ENCODE measurements around the gene PCYT1A. TPM values are rescaled to one million over a fixed set of nuclear protein-coding genes. Genes with fewer than 3 reads are reported as not detected.
"Not testable (repeated sequence)": the region's sequence is repeated elsewhere in the genome, so short reads cannot be mapped to it uniquely, and the experiment has no call there.

The PCYT1A gene
- total RNA-seq, 1 experiment from 2014 or later = 36.9 TPM

DNA sequence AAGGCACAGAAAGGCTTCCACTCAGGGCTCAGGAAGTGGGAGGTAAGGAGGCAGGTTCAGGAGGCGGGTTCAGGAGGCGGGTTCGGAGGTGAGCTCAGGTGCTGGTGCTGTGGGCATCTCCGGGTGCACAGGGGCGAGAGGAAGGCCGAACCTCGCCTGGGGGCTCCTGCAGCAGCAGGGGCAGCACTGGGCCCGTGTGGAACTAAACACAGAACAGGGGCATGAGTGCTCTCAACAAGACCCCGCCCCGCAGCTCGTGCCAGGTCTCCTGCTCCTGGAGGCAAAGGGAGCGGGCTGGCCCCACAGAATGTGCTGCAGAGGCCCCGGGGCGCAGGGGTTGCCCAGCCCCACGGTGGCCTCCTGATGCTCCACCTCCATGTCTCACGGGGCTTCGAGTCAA is 90.0 kb downstream of the PCYT1A start:
- no peak for DNase-seq (ENCODE audit: extremely low read depth, low read depth)

DNA sequence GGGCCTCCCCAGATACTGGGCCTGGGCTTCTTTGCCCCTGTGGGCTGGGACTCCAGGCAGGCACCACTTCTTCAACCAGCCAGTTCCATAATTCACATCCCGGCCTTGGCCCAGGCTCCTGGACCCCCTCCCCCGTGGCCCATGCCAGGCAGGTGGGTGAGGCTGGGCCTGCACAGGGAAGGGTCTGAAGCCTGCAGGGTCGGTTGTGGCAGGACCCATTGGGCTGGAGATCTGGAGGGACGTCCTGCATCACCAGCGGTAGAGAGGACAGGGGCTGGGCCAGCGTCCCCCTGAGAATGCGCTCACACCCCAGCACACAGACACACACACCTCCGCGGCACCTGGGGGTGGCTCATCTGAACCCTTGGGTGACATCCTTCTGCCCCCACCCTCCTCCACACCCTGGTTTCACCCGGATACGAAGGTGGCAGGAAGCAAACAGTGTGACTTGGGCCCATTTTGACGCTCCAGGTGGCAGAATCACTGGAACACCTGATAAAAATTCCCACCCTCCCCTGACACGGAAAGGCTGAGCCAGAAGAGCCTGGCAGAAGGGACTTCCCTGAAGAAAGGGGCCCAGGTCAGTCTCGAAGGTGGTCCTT is 91.8 kb downstream of the PCYT1A start:
- DNase-seq (ENCODE audit: extremely low read depth, low read depth) = no peak

DNA sequence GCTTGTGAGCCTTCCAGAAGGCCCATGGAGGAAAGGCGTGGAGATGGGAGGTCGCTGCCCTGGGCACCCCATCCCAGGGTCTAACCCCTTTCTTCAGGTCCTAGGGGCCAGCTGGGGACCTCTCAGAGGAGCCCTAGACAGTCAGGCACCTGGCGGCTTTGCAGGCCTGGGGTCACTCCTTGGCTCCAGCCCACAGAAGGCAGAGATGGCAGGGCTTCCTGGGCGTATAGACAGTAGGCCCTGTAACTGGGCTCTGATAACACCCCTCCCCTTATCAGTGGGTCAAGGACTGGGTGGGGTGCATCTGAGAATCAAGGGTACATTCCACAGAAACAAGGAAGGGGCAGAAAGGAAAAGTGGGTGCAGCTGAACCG is 93.0 kb downstream of the PCYT1A start:
- no peak for DNase-seq (ENCODE audit: extremely low read depth, low read depth)

DNA sequence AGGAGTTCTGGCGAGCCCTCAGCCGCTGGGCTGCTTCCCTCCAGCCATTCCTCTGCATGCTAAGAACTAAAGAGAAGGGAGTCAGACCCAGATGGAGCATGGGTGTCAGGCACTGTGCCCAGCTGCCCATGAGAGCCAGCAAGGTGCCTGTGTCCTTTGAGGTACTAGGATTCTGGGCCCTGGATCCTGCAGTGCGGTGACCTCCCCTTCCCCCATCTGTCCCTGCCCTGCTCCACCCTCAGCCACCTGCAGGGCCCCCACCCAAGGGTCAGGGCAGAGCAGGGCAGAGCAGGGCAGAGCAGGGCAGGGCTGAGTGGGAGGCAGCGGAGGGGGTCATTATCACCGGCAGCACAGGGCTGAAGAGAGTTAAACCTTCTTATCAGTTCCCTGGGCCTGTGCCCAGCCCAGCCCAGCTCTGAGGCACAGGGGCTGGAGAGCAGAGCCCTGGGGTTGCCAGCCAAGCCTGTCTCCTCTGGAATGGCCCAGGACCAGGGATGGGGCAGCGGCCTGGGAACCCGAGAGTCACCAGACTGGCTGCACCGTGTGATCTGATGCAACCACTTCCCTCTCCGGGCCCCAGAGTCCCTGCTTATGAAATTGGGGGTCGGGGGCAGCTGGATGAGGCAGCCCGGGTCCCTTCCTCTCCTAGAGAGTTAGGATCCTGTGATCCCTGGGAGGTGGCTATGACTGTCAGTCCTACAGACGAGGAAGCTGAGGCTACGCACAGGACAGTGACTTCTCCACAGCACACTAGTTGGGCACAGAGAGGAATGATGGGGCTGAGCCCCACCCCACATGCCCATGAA is 93.6 kb downstream of the PCYT1A start:
- no peak for DNase-seq (ENCODE audit: extremely low read depth, low read depth)

DNA sequence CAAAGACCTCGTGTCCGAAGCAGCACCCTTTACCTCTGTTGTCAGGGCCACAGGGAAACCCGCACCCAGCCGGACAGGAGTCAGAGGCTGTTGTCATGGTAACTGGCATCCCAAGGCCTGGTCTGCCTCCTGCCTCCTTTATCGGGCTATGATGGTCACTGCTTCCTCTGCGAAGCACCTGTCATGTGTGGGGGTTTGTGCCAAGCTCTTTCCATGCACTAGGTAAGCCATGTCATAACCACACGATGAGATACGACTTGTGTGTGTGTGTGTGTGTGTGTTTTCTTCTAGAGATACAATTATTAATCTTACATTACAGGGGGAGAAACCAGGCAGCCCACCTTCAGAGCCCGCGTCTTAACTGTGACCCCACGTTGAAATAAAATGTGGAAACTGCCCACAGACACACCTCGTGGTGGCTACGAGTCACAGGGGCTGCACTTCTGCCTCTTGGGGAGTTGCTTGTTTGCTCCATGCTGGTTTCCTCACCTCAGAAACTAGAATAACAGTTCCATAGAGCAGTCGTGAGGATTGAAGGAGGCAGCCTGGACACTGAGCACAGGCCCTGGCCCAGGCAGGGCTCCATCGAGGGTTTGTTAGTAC is 94.3 kb downstream of the PCYT1A start:
- DNase-seq (ENCODE audit: extremely low read depth, low read depth) = no peak

DNA sequence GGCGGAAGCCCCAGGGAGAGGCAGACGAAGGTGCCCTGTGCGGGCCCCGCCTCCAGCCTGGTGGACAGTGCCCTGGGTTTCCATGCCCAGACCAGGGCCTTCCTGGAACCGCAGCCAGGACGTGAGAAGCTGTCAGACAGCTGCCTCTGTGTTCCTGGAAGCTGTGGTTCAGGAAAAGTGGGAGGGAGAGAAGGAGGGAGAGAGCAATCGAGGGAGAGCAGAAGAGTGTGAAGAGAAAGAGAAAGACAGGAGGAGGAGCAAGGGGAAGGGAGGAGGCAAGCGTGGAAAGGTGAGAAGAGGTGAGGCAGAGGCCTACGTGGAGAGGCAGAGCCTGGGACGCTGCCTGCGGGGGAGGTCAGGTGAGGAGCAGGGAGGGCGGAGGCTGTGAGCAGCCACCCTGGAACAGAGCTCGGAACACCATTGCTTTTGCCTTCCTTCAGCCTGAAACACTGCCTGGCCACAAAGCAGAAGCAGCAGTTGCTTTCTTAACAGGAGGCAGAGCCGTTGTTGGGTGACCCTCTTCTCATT is 94.9 kb downstream of the PCYT1A start:
- no peak for DNase-seq (ENCODE audit: extremely low read depth, low read depth)

DNA sequence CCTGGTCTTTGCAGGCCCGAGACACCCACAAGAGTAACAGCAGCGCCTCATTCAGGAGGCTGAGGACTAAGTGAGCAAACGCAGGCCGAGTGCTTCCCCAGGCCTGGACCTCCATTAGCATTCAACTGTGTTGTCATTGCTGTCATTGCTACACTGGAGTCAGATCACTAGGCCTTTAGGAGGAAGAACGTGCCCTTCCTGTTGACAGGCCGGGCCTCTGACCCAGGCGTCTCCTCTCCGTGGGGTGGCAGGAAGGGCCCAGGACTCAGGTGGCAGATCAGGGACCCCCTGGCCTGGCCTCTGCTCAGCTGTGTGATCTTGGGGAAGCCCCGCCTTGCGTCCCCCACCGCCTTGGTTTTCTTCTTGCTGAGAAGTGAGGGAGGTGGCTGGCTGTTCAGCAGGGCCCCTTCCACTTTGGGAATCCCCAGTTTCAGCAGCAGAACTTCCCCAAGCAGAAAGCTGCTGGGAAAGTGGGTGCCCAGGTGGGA is 95.4 kb downstream of the PCYT1A start:
- DNase-seq (ENCODE audit: extremely low read depth, low read depth) = no peak

DNA sequence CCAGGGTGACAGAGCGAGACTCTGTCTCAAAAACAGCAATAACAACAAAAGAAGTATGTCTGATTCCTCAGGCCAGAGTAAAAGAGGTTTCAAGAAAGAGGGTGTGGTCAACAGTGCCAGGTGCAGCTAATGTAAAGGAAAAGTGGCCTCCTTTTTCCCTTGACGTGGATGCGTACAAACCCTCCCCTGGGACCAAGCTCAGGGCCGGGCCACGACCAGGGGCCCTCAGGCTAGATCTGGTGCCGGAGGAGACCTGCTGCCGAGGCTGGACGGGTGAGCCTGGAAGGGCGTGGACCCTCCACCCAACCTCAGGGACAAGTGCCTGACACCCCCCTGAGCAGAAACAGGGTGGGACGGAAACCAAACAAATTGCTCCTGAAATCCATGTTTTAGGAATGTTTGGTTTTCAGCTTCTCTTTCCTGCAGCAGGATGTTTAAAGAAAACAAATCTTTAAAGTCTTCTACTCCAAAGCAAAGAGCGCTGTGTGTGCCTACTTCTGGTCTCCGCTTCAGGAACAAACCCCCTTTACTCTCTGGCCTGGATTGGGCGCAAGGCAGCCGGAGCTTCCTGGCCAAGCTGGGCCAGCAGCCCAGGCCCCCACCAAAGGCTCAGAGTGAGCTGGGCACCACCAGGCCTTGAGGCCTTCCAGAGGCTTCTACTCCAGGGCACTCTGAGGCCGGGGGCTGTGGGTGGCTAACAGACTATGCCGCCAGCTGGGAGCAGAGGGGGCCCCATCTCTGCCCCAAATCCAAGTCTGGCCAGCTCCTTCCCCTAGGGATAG is 97.8 kb downstream of the PCYT1A start:
- no peak for DNase-seq (ENCODE audit: extremely low read depth, low read depth)

DNA sequence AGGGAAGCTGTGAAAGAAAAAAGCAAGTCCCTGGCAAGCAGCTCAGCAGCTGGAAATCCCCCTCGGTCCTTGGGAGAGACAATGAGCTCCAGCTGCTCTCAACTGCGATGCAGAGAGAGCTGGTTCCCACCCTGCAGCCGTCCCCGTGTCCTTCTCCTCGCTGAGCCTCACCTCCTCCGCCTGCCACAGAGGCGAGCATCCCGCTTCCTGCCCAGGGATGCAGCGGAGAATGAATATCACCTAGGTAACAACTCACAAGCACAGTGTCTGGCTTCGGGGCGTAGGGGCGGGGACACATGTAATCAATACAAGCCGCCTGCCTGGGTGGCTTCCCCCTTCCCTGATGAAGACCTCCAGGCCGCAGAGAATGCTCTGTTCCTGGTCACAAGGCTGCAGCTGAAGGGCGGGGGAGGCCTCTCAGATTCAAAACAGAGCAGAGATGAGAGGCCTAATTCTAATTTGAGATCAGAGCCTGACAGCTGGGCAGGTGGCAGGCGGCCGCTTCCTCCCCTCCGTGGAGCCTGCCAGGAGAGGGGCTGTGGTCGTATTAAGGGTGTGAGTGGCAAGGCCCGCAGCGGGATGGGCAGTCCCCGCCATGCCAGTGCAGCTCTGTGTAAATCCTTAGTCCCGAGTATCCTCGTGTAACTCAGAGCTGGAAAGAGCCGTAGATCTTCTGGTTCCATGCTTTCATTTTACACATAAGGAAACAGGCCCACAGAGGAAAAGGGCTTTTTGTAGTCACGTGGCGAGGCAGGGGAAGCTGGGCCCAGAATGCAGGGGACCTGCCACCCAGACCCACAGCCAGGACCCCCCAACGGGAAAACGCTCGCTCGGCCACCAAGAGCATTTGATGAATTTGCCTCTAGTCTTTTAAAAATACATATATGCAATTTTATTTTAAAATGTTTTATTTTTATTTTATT is 100.6 kb downstream of the PCYT1A start:
- DNase-seq (ENCODE audit: extremely low read depth, low read depth) = no peak

DNA sequence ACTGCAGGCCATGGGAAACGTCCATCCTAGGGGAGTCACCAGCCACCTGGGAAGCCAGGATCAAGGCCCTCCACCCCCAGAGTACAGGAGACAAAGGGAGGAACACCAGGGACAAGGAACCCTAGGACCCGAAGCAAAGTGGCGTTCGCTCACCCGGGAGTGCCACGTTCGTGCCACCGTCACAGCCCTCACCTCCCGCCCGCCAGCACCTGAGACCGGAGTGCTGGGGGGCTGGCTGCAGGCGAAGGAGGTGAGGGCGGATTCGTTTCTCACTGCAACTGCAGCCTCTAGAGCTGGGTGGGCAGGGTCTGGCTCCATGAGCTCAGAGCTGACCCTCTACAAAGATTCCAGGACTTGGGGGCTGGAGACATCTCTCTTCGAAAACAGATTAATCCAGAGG is 102.6 kb downstream of the PCYT1A start:
- no peak for DNase-seq (ENCODE audit: extremely low read depth, low read depth)

DNA sequence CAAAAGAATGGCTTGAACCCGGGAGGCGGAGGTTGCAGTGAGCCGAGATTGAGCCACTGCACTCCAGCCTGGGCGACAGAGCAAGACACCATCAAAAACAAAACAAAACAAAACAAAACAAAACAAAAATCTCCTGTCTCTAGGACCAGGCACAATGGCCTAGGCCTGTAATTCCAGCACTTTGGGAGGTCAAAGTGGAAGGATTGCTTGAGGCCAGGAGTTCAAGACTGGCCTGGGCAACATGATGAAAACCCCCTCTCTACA is 103.4 kb downstream of the PCYT1A start:
- not testable (repeated sequence) for DNase-seq (ENCODE audit: extremely low read depth, low read depth)

DNA sequence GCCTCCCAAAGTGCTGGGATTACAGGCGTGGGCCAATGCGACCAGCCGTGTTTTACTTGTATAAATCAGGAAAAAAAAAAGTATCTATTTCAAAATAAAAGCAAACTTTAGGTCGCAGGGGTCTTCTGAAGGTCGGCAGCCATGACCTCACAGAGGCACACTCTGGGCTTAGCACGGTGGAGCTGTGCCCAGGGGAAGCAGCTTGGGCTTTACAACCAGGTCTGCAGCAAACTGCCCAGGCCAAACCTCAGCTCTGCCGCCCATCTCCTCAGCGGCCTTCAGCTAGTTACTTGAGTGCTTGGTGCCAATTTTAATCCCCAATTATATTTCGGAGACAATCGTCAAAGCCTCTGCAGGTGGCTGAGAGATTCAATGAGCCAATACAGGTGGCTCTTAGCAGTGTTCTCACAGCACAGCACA is 106.4 kb downstream of the PCYT1A start:
- DNase-seq (ENCODE audit: extremely low read depth, low read depth) = no peak

DNA sequence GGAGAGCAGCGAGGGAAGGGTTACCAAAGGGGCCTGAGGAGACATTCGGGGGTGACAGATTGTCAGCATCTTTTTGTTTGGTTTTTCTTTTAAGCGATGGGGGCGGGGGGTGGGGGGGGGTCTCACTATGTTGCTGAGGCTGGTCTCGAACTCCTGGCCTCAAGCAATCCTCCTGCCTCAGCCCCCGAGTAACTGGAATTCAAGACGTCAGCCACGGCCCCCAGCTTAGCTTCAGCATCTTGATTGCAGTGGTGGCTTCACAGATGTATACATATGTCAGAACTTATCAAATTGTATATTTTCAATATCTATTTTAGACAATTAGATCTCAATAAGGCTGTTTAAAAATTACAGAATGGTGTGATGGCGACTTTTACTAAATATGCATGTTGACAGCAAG is 107.2 kb downstream of the PCYT1A start:
- no peak for DNase-seq (ENCODE audit: extremely low read depth, low read depth)

Small RNA genes within 50 kb of the gene (small RNA-seq; reads per million reads assigned to genes)
- gene AC069257.2 (0 reads per million in 2 experiments), gene RF00019 (0 reads per million in 2 experiments)

Other genes with a start within 250 kb of the PCYT1A start
- 183 and 193 TPM in 2 replicates for gene TFRC, start 205.6 kb downstream of the PCYT1A start, total RNA-seq (2014; rRNA removed; shearing (Covaris generic))
- not detected in 2 replicates for gene ZDHHC19, start 76.3 kb downstream of the PCYT1A start, total RNA-seq (2014; rRNA removed; shearing (Covaris generic))
- not detected in 2 replicates for gene SLC51A, start 71.2 kb downstream of the PCYT1A start, total RNA-seq (2014; rRNA removed; shearing (Covaris generic))
- 5.9 and 6.9 TPM in 2 replicates for gene DYNLT2B, start 30.5 kb upstream of the PCYT1A start, total RNA-seq (2014; rRNA removed; shearing (Covaris generic))
- gene TM4SF19, start 50.7 kb upstream of the PCYT1A start, total RNA-seq (2014; rRNA removed; shearing (Covaris generic)) = 2.2 and 2.4 TPM in 2 replicates
- 10.3 and 10.8 TPM in 2 replicates for gene UBXN7, start 144.7 kb upstream of the PCYT1A start, total RNA-seq (2014; rRNA removed; shearing (Covaris generic))
- gene RNF168, start 216.0 kb upstream of the PCYT1A start, total RNA-seq (2014; rRNA removed; shearing (Covaris generic)) = 9.5 and 11.7 TPM in 2 replicates
- not detected in 2 replicates for gene SMCO1, start 227.6 kb upstream of the PCYT1A start, total RNA-seq (2014; rRNA removed; shearing (Covaris generic))

Data from NCI-H460 (cell line).